Endometrial microvascular endothelial cells (primary cell): Measurements from ENCODE around the gene RAB5A. TPM values are rescaled to one million over a fixed set of nuclear protein-coding genes. Genes with fewer than 3 reads are reported as not detected.
"Not testable (repeated sequence)": the region's sequence is repeated elsewhere in the genome, so short reads cannot be mapped to it uniquely, and the experiment has no call there.

Experiments used
- in situ Hi-C: cut with HindIII; loops from 2 replicates; pipeline ENCODE4 v1.10.0; 2017; ENCODE audit warnings: low sequenced_read_pairs, low pct_unique_long_range_greater_than_20kb; ENCODE audit errors: inconsistent ontology term
- total RNA-seq: library from RNA; depleted of rRNA; stranded (reverse); fragments of >200 nt; gene quantifications from one replicate; pipeline ENCODE4 v1.2.3, GENCODE V29; 2015; ENCODE audit errors: inconsistent ontology term

The RAB5A gene
- total RNA-seq, 1 donor from 2014 or later = 63.1 TPM

GRCh38 chr3:19945969-19946831 is 697 bp upstream of the RAB5A start:
- in situ Hi-C loops = no loop called here

GRCh38 chr3:19947549-19948225 is 790 bp downstream of the RAB5A start:
- in situ Hi-C loops = no loop called here

- in situ Hi-C loops = no loop called here
Measured at GRCh38 chr3:19948226-19948591, 1.3 kb downstream of the RAB5A start.

- in situ Hi-C loops = loop anchor here (25.0 kb wide), 1 partner anchor 237 kb away; the partner anchor contains the start of gene SGO1
Measured at GRCh38 chr3:19950316-19950715, 3.4 kb downstream of the RAB5A start.

GRCh38 chr3:19954676-19955075 is 7.8 kb downstream of the RAB5A start:
- in situ Hi-C loops = loop anchor here (25.0 kb wide), 1 partner anchor 233 kb away; the partner anchor contains the start of gene SGO1

- in situ Hi-C loops = loop anchor here (25.0 kb wide), 1 partner anchor 230 kb away; the partner anchor contains the start of gene SGO1
Measured at GRCh38 chr3:19957354-19957753, 10.5 kb downstream of the RAB5A start.

GRCh38 chr3:19959505-19959904 is 12.6 kb downstream of the RAB5A start:
- in situ Hi-C loops = loop anchor here (25.0 kb wide), 1 partner anchor 228 kb away; the partner anchor contains the start of gene SGO1

- in situ Hi-C loops = loop anchor here (25.0 kb wide), 1 partner anchor 227 kb away; the partner anchor contains the start of gene SGO1
Measured at GRCh38 chr3:19960696-19961095, 13.8 kb downstream of the RAB5A start.

GRCh38 chr3:19961960-19962359 is 15.1 kb downstream of the RAB5A start:
- in situ Hi-C loops = loop anchor here (25.0 kb wide), 1 partner anchor 225 kb away; the partner anchor contains the start of gene SGO1

- in situ Hi-C loops = loop anchor here (25.0 kb wide), 1 partner anchor 220 kb away; the partner anchor contains the start of gene SGO1
Measured at GRCh38 chr3:19967208-19967607, 20.3 kb downstream of the RAB5A start.

- in situ Hi-C loops = loop anchor here (25.0 kb wide), 1 partner anchor 219 kb away; the partner anchor contains the start of gene SGO1
Measured at GRCh38 chr3:19967812-19968211, 20.9 kb downstream of the RAB5A start.

- in situ Hi-C loops = loop anchor here (25.0 kb wide), 1 partner anchor 217 kb away; the partner anchor contains the start of gene SGO1
Measured at GRCh38 chr3:19970327-19970726, 23.4 kb downstream of the RAB5A start.

- in situ Hi-C loops = loop anchor here (25.0 kb wide), 1 partner anchor 215 kb away; the partner anchor contains the start of gene SGO1
Measured at GRCh38 chr3:19972054-19972453, 25.2 kb downstream of the RAB5A start.

- in situ Hi-C loops = not testable (repeated sequence)
Measured at GRCh38 chr3:19988904-19989303, 42.0 kb downstream of the RAB5A start.

- in situ Hi-C loops = no loop called here
Measured at GRCh38 chr3:19994796-19995195, 47.9 kb downstream of the RAB5A start.

GRCh38 chr3:19997502-19997901 is 50.6 kb downstream of the RAB5A start:
- in situ Hi-C loops = no loop called here

- in situ Hi-C loops = no loop called here
Measured at GRCh38 chr3:20001932-20002331, 55.0 kb downstream of the RAB5A start.

GRCh38 chr3:20007960-20008359 is 61.1 kb downstream of the RAB5A start:
- in situ Hi-C loops = no loop called here

GRCh38 chr3:20008646-20009045 is 61.7 kb downstream of the RAB5A start:
- in situ Hi-C loops = no loop called here
